ENCODE results near the gene DDX21. TPM values are rescaled to one million over a fixed set of nuclear protein-coding genes. Genes with fewer than 3 reads are reported as not detected.
"Not testable (repeated sequence)": the region's sequence is repeated elsewhere in the genome, so short reads cannot be mapped to it uniquely, and the experiment has no call there.

Gene DDX21
- total and polyA plus RNA-seq, 2 donors (not counting 1 experiment from before 2014, with no cell fraction given): 54.2 to 67.9 TPM

DNA sequence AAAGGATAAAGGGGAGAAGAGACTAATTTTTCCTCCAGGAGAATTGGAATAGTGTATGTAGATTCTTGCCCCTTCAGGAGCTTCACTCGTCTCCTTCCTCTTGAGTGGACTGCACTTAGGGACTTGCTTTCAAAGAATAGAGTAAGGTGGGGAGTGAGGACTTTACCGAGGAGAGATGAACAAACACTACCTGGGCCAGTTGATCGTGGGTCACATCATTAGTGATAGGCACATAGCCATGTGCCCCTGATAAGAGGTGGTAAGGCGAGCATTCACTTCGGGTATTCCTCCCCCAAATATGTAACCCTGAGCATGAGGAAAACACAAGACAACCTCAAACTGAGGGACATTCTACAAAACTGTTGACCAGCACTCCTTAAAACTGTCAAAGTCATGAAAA, 18.0 kb downstream of the DDX21 start:
- H4K20me1 ChIP-seq (ENCODE audit: control insufficient read depth, extremely low read depth, insufficient read depth, low read length): no peaks in the 10 kb centered on the region
- TF ChIP-seq EZH2 (IDR thresholded peaks at IDR 0.05; ENCODE audit: low read length, missing control alignments): no peak
- TF ChIP-seq, protein P1, sequence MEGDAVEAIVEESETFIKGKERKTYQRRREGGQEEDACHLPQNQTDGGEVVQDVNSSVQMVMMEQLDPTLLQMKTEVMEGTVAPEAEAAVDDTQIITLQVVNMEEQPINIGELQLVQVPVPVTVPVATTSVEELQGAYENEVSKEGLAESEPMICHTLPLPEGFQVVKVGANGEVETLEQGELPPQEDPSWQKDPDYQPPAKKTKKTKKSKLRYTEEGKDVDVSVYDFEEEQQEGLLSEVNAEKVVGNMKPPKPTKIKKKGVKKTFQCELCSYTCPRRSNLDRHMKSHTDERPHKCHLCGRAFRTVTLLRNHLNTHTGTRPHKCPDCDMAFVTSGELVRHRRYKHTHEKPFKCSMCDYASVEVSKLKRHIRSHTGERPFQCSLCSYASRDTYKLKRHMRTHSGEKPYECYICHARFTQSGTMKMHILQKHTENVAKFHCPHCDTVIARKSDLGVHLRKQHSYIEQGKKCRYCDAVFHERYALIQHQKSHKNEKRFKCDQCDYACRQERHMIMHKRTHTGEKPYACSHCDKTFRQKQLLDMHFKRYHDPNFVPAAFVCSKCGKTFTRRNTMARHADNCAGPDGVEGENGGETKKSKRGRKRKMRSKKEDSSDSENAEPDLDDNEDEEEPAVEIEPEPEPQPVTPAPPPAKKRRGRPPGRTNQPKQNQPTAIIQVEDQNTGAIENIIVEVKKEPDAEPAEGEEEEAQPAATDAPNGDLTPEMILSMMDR (conservative IDR thresholded peaks at IDR 0.05 in 1 of 2, IDR thresholded peaks at IDR 0.05 in 1 of 2; ENCODE audit: low read depth in 1 of 2, low read length in 2 of 2): no peak
- H3K4me1 ChIP-seq (ENCODE audit: control insufficient read depth, extremely low read depth, insufficient read depth, low read length): no peaks in the 10 kb centered on the region
- H3K4me3 ChIP-seq (replicated peaks in 1 of 4; ENCODE audit: control extremely low read depth in 1 of 4, insufficient read depth in 1 of 4, low read depth in 3 of 4, low read length in 4 of 4): no peak overlapping the region
- H3K9me3 ChIP-seq (ENCODE audit: control insufficient read depth, insufficient read depth, low read depth, low read length): no peaks in the 10 kb centered on the region
- no peak for DNase-seq (ENCODE audit: low read depth in 2 of 2)
- no peaks in the 10 kb centered on the region for H3K79me2 ChIP-seq (ENCODE audit: control insufficient read depth, insufficient read depth, low read length)
- no peak overlapping the region for H3K4me2 ChIP-seq (ENCODE audit: extremely low read depth, insufficient read depth, low read length)
- H3K9ac ChIP-seq (ENCODE audit: insufficient read depth, low read length): no peak overlapping the region
- no peak overlapping the region for H2AFZ ChIP-seq (ENCODE audit: low read length)
- H3K36me3 ChIP-seq (ENCODE audit: control insufficient read depth, insufficient read depth, low read length): peaks cover 19% of the 10 kb centered on the region
- no peak overlapping the region for H3K27ac ChIP-seq (ENCODE audit: insufficient read depth, low read length)
- no peaks in the 10 kb centered on the region for H3K27me3 ChIP-seq (ENCODE audit: control insufficient read depth, insufficient read depth, low read length)

DNA sequence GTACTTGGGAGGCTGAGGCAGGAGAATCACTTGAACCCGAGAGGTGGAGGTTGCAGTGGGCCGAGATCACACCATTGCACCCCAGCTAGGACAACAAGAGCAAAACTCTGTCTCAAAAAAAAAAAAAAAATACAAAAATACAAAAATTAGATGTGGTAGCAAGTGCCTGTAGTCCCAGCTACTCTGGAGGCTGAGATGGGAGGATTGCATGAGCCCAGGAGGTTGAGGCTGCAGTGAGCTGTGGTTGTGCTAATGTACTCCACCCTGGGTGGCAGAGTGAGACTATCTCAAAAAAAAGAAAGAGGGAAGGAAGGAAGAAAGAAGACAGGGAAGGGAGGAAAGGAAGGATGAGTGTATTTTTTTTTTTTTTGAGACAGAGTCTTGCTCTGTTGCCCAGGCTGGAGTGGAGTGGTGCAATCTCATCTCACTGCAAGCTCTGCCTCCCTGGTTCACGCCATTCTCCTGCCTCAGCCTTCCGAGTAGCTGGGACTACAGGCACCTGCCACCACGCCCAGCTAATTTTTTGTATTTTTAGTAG, 20.0 kb downstream of the DDX21 start:
- H3K4me2 ChIP-seq (ENCODE audit: extremely low read depth, insufficient read depth, low read length); H4K20me1 ChIP-seq (ENCODE audit: control insufficient read depth, extremely low read depth, insufficient read depth, low read length); H3K9me3 ChIP-seq (ENCODE audit: control insufficient read depth, insufficient read depth, low read depth, low read length); H3K9ac ChIP-seq (ENCODE audit: insufficient read depth, low read length); H3K4me1 ChIP-seq (ENCODE audit: control insufficient read depth, extremely low read depth, insufficient read depth, low read length); H3K27ac ChIP-seq (ENCODE audit: insufficient read depth, low read length); H2AFZ ChIP-seq (ENCODE audit: low read length); H3K79me2 ChIP-seq (ENCODE audit: control insufficient read depth, insufficient read depth, low read length); H3K27me3 ChIP-seq (ENCODE audit: control insufficient read depth, insufficient read depth, low read length); H3K4me3 ChIP-seq (replicated peaks in 1 of 4; ENCODE audit: control extremely low read depth in 1 of 4, insufficient read depth in 1 of 4, low read depth in 3 of 4, low read length in 4 of 4); DNase-seq (ENCODE audit: low read depth in 2 of 2): not testable (repeated sequence)
- H3K36me3 ChIP-seq (ENCODE audit: control insufficient read depth, insufficient read depth, low read length): peaks cover 18% of the 10 kb centered on the region

DNA sequence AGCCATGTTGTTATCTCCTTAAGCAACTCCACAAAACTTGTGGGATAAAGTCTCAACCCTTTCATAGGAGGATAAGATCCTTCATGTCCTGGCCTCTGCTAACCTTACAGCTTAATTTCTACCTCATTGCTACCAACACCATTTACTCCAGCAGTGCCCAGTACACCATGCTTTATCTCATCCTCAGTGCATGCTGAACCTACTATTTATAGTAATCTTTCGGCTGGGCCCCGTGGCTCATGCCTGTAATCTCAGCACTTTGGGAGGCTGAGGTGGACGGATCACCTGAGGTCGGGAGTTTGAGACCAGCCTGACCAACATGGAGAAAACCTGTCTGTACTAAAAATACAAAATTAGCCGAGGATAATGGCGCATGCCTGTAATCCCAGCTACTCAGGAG, 23.8 kb downstream of the DDX21 start:
- not testable (repeated sequence) for DNase-seq (ENCODE audit: low read depth in 2 of 2); H3K27me3 ChIP-seq (ENCODE audit: control insufficient read depth, insufficient read depth, low read length); H3K27ac ChIP-seq (ENCODE audit: insufficient read depth, low read length); H3K4me3 ChIP-seq (replicated peaks in 1 of 4; ENCODE audit: control extremely low read depth in 1 of 4, insufficient read depth in 1 of 4, low read depth in 3 of 4, low read length in 4 of 4); H3K9me3 ChIP-seq (ENCODE audit: control insufficient read depth, insufficient read depth, low read depth, low read length); H4K20me1 ChIP-seq (ENCODE audit: control insufficient read depth, extremely low read depth, insufficient read depth, low read length); H3K79me2 ChIP-seq (ENCODE audit: control insufficient read depth, insufficient read depth, low read length); H3K9ac ChIP-seq (ENCODE audit: insufficient read depth, low read length); H2AFZ ChIP-seq (ENCODE audit: low read length); H3K4me2 ChIP-seq (ENCODE audit: extremely low read depth, insufficient read depth, low read length); H3K4me1 ChIP-seq (ENCODE audit: control insufficient read depth, extremely low read depth, insufficient read depth, low read length)
- H3K36me3 ChIP-seq (ENCODE audit: control insufficient read depth, insufficient read depth, low read length): peaks cover 16% of the 10 kb centered on the region

DNA sequence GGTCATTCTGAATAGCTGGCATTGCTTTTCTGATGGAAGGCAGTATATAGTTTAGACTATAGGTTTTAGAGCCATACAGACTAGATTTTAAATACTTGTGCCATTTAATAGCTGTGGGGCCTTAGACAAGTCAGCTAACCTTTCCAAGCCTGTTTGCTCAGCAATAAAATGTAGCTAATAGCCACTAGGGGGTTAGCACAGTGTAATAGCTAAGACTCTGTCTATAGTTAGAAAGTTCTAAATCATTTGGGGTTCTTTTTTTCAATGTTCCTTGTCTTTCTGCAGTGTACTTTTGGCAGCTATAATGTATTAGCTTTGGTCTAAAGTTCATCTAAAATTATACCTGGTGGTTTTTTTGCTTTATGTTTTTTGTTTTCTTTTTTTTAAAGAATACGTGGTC, 25.1 kb downstream of the DDX21 start:
- DNase-seq (ENCODE audit: low read depth in 2 of 2): peak in 1 of 2 donors; percentile 16
- no peaks in the 10 kb centered on the region for H3K4me1 ChIP-seq (ENCODE audit: control insufficient read depth, extremely low read depth, insufficient read depth, low read length)
- no peaks in the 10 kb centered on the region for H3K27me3 ChIP-seq (ENCODE audit: control insufficient read depth, insufficient read depth, low read length)
- no peak overlapping the region for H3K4me3 ChIP-seq (replicated peaks in 1 of 4; ENCODE audit: control extremely low read depth in 1 of 4, insufficient read depth in 1 of 4, low read depth in 3 of 4, low read length in 4 of 4)
- no peak overlapping the region for H3K4me2 ChIP-seq (ENCODE audit: extremely low read depth, insufficient read depth, low read length)
- H3K9ac ChIP-seq (ENCODE audit: insufficient read depth, low read length): no peak overlapping the region
- H2AFZ ChIP-seq (ENCODE audit: low read length): no peak overlapping the region
- no peak overlapping the region for H3K27ac ChIP-seq (ENCODE audit: insufficient read depth, low read length)
- H3K36me3 ChIP-seq (ENCODE audit: control insufficient read depth, insufficient read depth, low read length): peaks cover 14% of the 10 kb centered on the region
- TF ChIP-seq, protein P1 (conservative IDR thresholded peaks at IDR 0.05 in 1 of 2, IDR thresholded peaks at IDR 0.05 in 1 of 2; ENCODE audit: low read depth in 1 of 2, low read length in 2 of 2): peak in 1 of 2 donors; percentile 29
- TF ChIP-seq EZH2 (IDR thresholded peaks at IDR 0.05; ENCODE audit: low read length, missing control alignments): no peak
- H3K79me2 ChIP-seq (ENCODE audit: control insufficient read depth, insufficient read depth, low read length): no peaks in the 10 kb centered on the region
- no peaks in the 10 kb centered on the region for H3K9me3 ChIP-seq (ENCODE audit: control insufficient read depth, insufficient read depth, low read depth, low read length)
- no peaks in the 10 kb centered on the region for H4K20me1 ChIP-seq (ENCODE audit: control insufficient read depth, extremely low read depth, insufficient read depth, low read length)
